ENCODE data around the gene ACTG1. TPM values are rescaled to one million over a fixed set of nuclear protein-coding genes. Genes with fewer than 3 reads are reported as not detected.

The ACTG1 gene
- total RNA-seq, 3 donors from 2014 or later: 2,222 to 2,764 (median 2,750) TPM

GRCh38 chr17:81520021-81520901 is 7.7 kb upstream of the ACTG1 start:
- TF ChIP-seq POLR2A (IDR thresholded peaks at IDR 0.05) (no peak), CTCF (IDR thresholded peaks at IDR 0.05) (no peak), POLR2AphosphoS5 (IDR thresholded peaks at IDR 0.05) (no peak)
- Histone ChIP-seq H3K4me1 (peaks cover 10 to 15% of the 10 kb centered on the region in 2 donors), H3K36me3 (no peaks in the 10 kb centered on the region), H3K9me3 (no peaks in the 10 kb centered on the region), H3K27me3 (peaks cover 0 to 4% of the 10 kb centered on the region in 2 donors), H3K4me3 (peak overlapping the region in 2 of 3 donors; percentile 68 to 69), H3K27ac (peak overlapping the region; percentile 84 to 99)
- DNase-seq (ENCODE audit: low spot score in 2 of 2): no peak
- intact Hi-C loops (cut with DNase I; ENCODE audit: low total_unique reads): no loop called here

GRCh38 chr17:81519284-81520020 is 6.9 kb upstream of the ACTG1 start:
- no peaks in the 10 kb centered on the region for H3K36me3 ChIP-seq
- H3K27me3 ChIP-seq: peaks cover 0 to 4% of the 10 kb centered on the region in 2 donors
- intact Hi-C loops (cut with DNase I; ENCODE audit: low total_unique reads): no loop called here
- H3K4me1 ChIP-seq: peaks cover 10 to 15% of the 10 kb centered on the region in 2 donors
- peak overlapping the region; percentile 84 to 99 for H3K27ac ChIP-seq
- H3K4me3 ChIP-seq: peak overlapping the region; percentile 34 to 69 (median 68)
- TF ChIP-seq CTCF (IDR thresholded peaks at IDR 0.05) (peak; percentile 53 to 78 (median 77)), POLR2A (IDR thresholded peaks at IDR 0.05) (no peak), POLR2AphosphoS5 (IDR thresholded peaks at IDR 0.05) (peak in 1 of 3 donors; percentile 33)
- DNase-seq (ENCODE audit: low spot score in 2 of 2): peak in 1 of 2 donors; percentile 72
- no peaks in the 10 kb centered on the region for H3K9me3 ChIP-seq

GRCh38 chr17:81518785-81519283 is 6.2 kb upstream of the ACTG1 start:
- H3K4me1 ChIP-seq: peaks cover 10 to 15% of the 10 kb centered on the region in 2 donors
- no peaks in the 10 kb centered on the region for H3K9me3 ChIP-seq
- peaks cover 0 to 4% of the 10 kb centered on the region in 2 donors for H3K27me3 ChIP-seq
- H3K4me3 ChIP-seq: peak overlapping the region; percentile 34 to 69 (median 68)
- intact Hi-C loops (cut with DNase I; ENCODE audit: low total_unique reads): no loop called here
- no peaks in the 10 kb centered on the region for H3K36me3 ChIP-seq
- peak overlapping the region; percentile 84 to 99 for H3K27ac ChIP-seq
- TF ChIP-seq POLR2A (IDR thresholded peaks at IDR 0.05): no peak
- no peak for TF ChIP-seq POLR2AphosphoS5 (IDR thresholded peaks at IDR 0.05)
- no peak for TF ChIP-seq CTCF (IDR thresholded peaks at IDR 0.05)
- no peak for DNase-seq (ENCODE audit: low spot score in 2 of 2)

GRCh38 chr17:81518113-81518784 is 5.7 kb upstream of the ACTG1 start:
- peaks cover 10 to 15% of the 10 kb centered on the region in 2 donors for H3K4me1 ChIP-seq
- intact Hi-C loops (cut with DNase I; ENCODE audit: low total_unique reads): no loop called here

More at GRCh38 chr17:81518113-81518784, 5.7 kb upstream of the ACTG1 start:
- no peak for DNase-seq (ENCODE audit: low spot score in 2 of 2)
- peak overlapping the region; percentile 34 to 69 (median 68) for H3K4me3 ChIP-seq
- H3K27me3 ChIP-seq: no peaks in the 10 kb centered on the region
- TF ChIP-seq POLR2A (IDR thresholded peaks at IDR 0.05) (no peak), CTCF (IDR thresholded peaks at IDR 0.05) (no peak), POLR2AphosphoS5 (IDR thresholded peaks at IDR 0.05) (no peak)
- no peaks in the 10 kb centered on the region for H3K9me3 ChIP-seq
- H3K27ac ChIP-seq: peak overlapping the region; percentile 98 to 99
- no peaks in the 10 kb centered on the region for H3K36me3 ChIP-seq
